Astrocyte (in vitro differentiated cells and primary cell): ENCODE measurements around the gene SBF2. TPM values are rescaled to one million over a fixed set of nuclear protein-coding genes. Genes with fewer than 3 reads are reported as not detected.

Experiments used
- DNase-seq: peaks from one replicate; pipeline ENCODE4 v3.0.0-alpha.2; 2010; ENCODE audit warnings: low read depth
- FAIRE-seq: peaks from 2 replicates; lab custom pipeline; 2011; peaks lifted over from hg19 to GRCh38; lab: Jason Lieb, UNC
- H2AFZ ChIP-seq: 2 replicates; pipeline ENCODE4 v1.6.0; 2012; ENCODE audit warnings: low read depth, low read length, inconsistent platforms
- H3K27ac ChIP-seq: 2 replicates; pipeline ENCODE4 v1.5.1; 2011; ENCODE audit warnings: low read depth, low read length, inconsistent platforms
- H3K27me3 ChIP-seq: 2 replicates; pipeline ENCODE4 v1.6.0; 2011; ENCODE audit warnings: low read length, inconsistent platforms; ENCODE audit not compliant: insufficient read depth
- H3K36me3 ChIP-seq: 2 replicates; pipeline ENCODE4 v1.5.1; 2011; ENCODE audit warnings: low read length, inconsistent platforms; ENCODE audit not compliant: insufficient read depth
- H3K4me1 ChIP-seq: 2 replicates; pipeline ENCODE4 v1.5.1; 2011; ENCODE audit warnings: low read length, inconsistent platforms; ENCODE audit not compliant: insufficient read depth
- H3K4me2 ChIP-seq: 2 replicates; pipeline ENCODE4 v1.6.0; 2012; ENCODE audit warnings: low read length, inconsistent platforms
- H3K4me3 ChIP-seq: 2 replicates; pipeline ENCODE4 v1.5.1; 2011; ENCODE audit warnings: low read depth, mild to moderate bottlenecking, low read length, inconsistent platforms; ENCODE audit not compliant: insufficient read depth
- H3K79me2 ChIP-seq: 2 replicates; pipeline ENCODE4 v1.6.0; 2012; ENCODE audit warnings: mild to moderate bottlenecking, low read length, inconsistent platforms; ENCODE audit not compliant: insufficient read depth
- H3K9ac ChIP-seq: 2 replicates; pipeline ENCODE4 v1.6.0; 2012; ENCODE audit warnings: mild to moderate bottlenecking, low read length, inconsistent platforms
- H3K9me3 ChIP-seq: 2 replicates; pipeline ENCODE4 v1.5.1; 2012; ENCODE audit warnings: low read depth, mild to moderate bottlenecking, low read length, inconsistent platforms; ENCODE audit not compliant: insufficient read depth
- H4K20me1 ChIP-seq: 2 replicates; pipeline ENCODE4 v1.6.0; 2012; ENCODE audit warnings: low read length, inconsistent platforms; ENCODE audit not compliant: insufficient read depth
- H3K27ac Mint-ChIP-seq: one replicate; pipeline ENCODE4 v1.8.0; 2021; ENCODE audit warnings: mild to moderate bottlenecking, mixed read lengths; ENCODE audit not compliant: unreplicated experiment
- H3K27me3 Mint-ChIP-seq: one replicate; pipeline ENCODE4 v1.8.0; 2021; ENCODE audit warnings: low read depth, mixed read lengths; ENCODE audit not compliant: unreplicated experiment
- H3K36me3 Mint-ChIP-seq: one replicate; pipeline ENCODE4 v1.8.0; 2021; ENCODE audit warnings: low read depth, mixed read lengths; ENCODE audit not compliant: unreplicated experiment
- H3K4me1 Mint-ChIP-seq: one replicate; pipeline ENCODE4 v1.8.0; 2021; ENCODE audit warnings: low read depth, mixed read lengths; ENCODE audit not compliant: unreplicated experiment
- H3K4me3 Mint-ChIP-seq: one replicate; pipeline ENCODE4 v1.8.0; 2021; ENCODE audit warnings: mild to moderate bottlenecking, moderate library complexity, mixed read lengths; ENCODE audit not compliant: unreplicated experiment
- H3K9me3 Mint-ChIP-seq: one replicate; pipeline ENCODE4 v1.8.0; 2021; ENCODE audit warnings: mild to moderate bottlenecking, mixed read lengths; ENCODE audit not compliant: unreplicated experiment
- EZH2 ChIP-seq: IDR thresholded peaks from 2 replicates; pipeline ENCODE4 v1.6.1; 2012; ENCODE audit warnings: mild to moderate bottlenecking, low read length, inconsistent platforms; ENCODE audit not compliant: insufficient read depth
- total RNA-seq: library from RNA; stranded (reverse); gene quantifications from 2 replicates; pipeline ENCODE4 v1.2.1, GENCODE V29; 2021
- TF ChIP-seq, protein P1 (sequence below): IDR thresholded peaks from 2 replicates; pipeline ENCODE4 v1.5.1; 2011; ENCODE audit warnings: low read depth, mild to moderate bottlenecking, inconsistent platforms, low read length, moderate library complexity; ENCODE audit not compliant: insufficient read depth

The SBF2 gene
- total RNA-seq, 1 donor from 2014 or later = 50.0 TPM

DNA sequence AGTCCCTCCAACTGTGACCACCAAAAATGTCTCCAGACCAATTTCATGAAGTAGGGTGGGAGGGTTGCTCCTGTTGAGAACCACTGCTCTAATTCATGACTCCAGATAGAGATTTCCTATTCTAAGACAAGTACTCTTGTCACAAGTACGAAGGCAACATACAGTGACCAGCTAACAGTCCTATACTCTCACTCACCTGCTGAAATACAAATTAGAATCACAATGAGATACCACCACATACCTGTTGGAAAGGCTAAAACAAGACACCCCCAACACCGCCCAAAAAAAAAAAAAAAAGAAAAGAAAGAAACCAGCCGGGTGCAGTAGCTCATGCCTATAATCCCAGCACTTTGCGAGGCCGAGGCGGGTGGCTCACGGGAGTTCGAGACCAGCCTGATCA is 319.6 kb downstream of the SBF2 start:
- DNase-seq (no peak), FAIRE-seq (no peak)
- H3K4me1 Mint-ChIP-seq = peaks cover 25% of the 10 kb centered on the region
- TF ChIP-seq, protein P1, sequence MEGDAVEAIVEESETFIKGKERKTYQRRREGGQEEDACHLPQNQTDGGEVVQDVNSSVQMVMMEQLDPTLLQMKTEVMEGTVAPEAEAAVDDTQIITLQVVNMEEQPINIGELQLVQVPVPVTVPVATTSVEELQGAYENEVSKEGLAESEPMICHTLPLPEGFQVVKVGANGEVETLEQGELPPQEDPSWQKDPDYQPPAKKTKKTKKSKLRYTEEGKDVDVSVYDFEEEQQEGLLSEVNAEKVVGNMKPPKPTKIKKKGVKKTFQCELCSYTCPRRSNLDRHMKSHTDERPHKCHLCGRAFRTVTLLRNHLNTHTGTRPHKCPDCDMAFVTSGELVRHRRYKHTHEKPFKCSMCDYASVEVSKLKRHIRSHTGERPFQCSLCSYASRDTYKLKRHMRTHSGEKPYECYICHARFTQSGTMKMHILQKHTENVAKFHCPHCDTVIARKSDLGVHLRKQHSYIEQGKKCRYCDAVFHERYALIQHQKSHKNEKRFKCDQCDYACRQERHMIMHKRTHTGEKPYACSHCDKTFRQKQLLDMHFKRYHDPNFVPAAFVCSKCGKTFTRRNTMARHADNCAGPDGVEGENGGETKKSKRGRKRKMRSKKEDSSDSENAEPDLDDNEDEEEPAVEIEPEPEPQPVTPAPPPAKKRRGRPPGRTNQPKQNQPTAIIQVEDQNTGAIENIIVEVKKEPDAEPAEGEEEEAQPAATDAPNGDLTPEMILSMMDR = no peak
- TF ChIP-seq EZH2 = no peak
- Histone ChIP-seq H3K36me3 (no peaks in the 10 kb centered on the region), H3K4me1 (peaks cover 6% of the 10 kb centered on the region), H2AFZ (no peak overlapping the region), H3K27ac (no peak overlapping the region), H3K79me2 (no peaks in the 10 kb centered on the region), H3K9ac (no peak overlapping the region), H3K27me3 (no peaks in the 10 kb centered on the region), H3K4me3 (no peak overlapping the region), H4K20me1 (no peaks in the 10 kb centered on the region), H3K9me3 (no peaks in the 10 kb centered on the region), H3K4me2 (no peak overlapping the region)
- no peaks in the 10 kb centered on the region for H3K27me3 Mint-ChIP-seq
- no peaks in the 10 kb centered on the region for H3K9me3 Mint-ChIP-seq
- H3K4me3 Mint-ChIP-seq = peak overlapping the region; percentile 12
- H3K36me3 Mint-ChIP-seq = peaks cover 4% of the 10 kb centered on the region
- H3K27ac Mint-ChIP-seq = no peak overlapping the region

DNA sequence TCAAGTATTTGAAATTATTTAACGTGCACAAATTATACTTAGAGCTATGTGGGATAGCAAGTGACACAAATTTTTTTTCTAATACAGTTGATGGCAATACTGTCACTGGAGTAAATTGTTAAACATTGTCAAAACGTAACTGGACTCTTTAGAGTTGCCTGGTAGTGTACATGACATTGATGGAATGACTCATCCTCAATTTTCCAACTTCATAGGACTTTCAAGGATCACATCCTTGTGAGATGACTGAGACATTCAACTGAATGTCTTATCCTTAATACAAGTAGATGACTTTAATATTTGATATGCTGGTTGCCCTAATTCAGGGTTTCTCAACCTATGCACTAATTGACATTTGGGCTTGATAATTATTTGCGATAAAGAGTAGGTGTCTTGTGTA is 320.1 kb downstream of the SBF2 start:
- no peak for DNase-seq
- H3K4me3 ChIP-seq = no peak overlapping the region
- Mint-ChIP-seq H3K27ac (no peak overlapping the region), H3K4me3 (no peak overlapping the region), H3K27me3 (no peaks in the 10 kb centered on the region), H3K4me1 (peaks cover 25% of the 10 kb centered on the region), H3K9me3 (no peaks in the 10 kb centered on the region), H3K36me3 (peaks cover 4% of the 10 kb centered on the region)
- H3K4me1 ChIP-seq = peaks cover 6% of the 10 kb centered on the region
- no peak overlapping the region for H2AFZ ChIP-seq
- FAIRE-seq = no peak
- H3K79me2 ChIP-seq = no peaks in the 10 kb centered on the region
- H4K20me1 ChIP-seq = no peaks in the 10 kb centered on the region
- H3K9ac ChIP-seq = no peak overlapping the region
- no peak overlapping the region for H3K4me2 ChIP-seq
- no peak overlapping the region for H3K27ac ChIP-seq
- H3K9me3 ChIP-seq = no peaks in the 10 kb centered on the region
- no peaks in the 10 kb centered on the region for H3K36me3 ChIP-seq
- no peaks in the 10 kb centered on the region for H3K27me3 ChIP-seq
- TF ChIP-seq EZH2 = no peak
- TF ChIP-seq, protein P1 = no peak

DNA sequence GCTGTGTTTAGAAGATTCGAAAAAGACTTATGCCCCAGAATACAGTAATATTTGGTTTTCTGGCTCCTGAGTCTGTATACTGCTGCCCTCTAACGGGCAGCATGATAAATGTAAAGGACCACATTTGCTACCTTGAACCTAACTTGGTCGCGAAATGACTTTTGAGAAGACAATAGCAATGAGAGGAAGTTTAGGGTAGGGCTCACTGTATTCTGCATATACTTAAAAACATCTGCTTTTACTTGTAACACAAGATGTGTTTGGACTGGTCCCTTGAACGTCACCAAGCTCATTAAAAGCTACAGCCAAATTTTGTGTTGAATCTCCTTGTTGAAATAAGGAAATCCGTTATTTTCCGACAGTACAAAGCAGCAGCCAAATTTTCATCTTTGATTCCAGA is 321.0 kb downstream of the SBF2 start:
- Mint-ChIP-seq H3K27me3 (no peaks in the 10 kb centered on the region), H3K4me1 (peaks cover 24% of the 10 kb centered on the region), H3K36me3 (peaks cover 4% of the 10 kb centered on the region), H3K9me3 (no peaks in the 10 kb centered on the region), H3K4me3 (no peak overlapping the region), H3K27ac (peak overlapping the region; percentile 63)
- Histone ChIP-seq H3K4me3 (no peak overlapping the region), H3K9ac (no peak overlapping the region), H3K9me3 (no peaks in the 10 kb centered on the region), H3K27ac (no peak overlapping the region), H2AFZ (no peak overlapping the region), H3K27me3 (no peaks in the 10 kb centered on the region), H4K20me1 (no peaks in the 10 kb centered on the region), H3K36me3 (peaks cover 2% of the 10 kb centered on the region), H3K4me1 (peaks cover 6% of the 10 kb centered on the region), H3K4me2 (no peak overlapping the region), H3K79me2 (no peaks in the 10 kb centered on the region)
- DNase-seq = no peak
- TF ChIP-seq, protein P1 = peak; percentile 82
- no peak for TF ChIP-seq EZH2
- peak; percentile 85 for FAIRE-seq
